H9 (cell line): Measurements from ENCODE around the gene SLC38A3. TPM values are rescaled to one million over a fixed set of nuclear protein-coding genes. Genes with fewer than 3 reads are reported as not detected.
A peak's percentile ranks its signal among the peaks of the same experiment; 100 is the strongest.

Experiments used
- DNase-seq: peaks from one replicate; pipeline ENCODE4 v3.0.0-alpha.2; 2017
- H2AFZ ChIP-seq: one replicate; pipeline ENCODE4 v1.6.1; 2013; ENCODE audit warnings: mild to moderate bottlenecking, low read length, control low read depth, moderate library complexity
- H2AK5ac ChIP-seq: 2 replicates; pipeline ENCODE4 v1.6.1; 2013; ENCODE audit warnings: low read length, control low read depth, mixed read lengths; ENCODE audit not compliant: insufficient read length
- H2BK120ac ChIP-seq: one replicate; pipeline ENCODE4 v1.6.1; 2013; ENCODE audit warnings: low read depth, mild to moderate bottlenecking, low read length, control low read depth, inconsistent platforms; ENCODE audit not compliant: poor library complexity, severe bottlenecking
- H2BK12ac ChIP-seq: 2 replicates; pipeline ENCODE4 v1.6.1; 2013; ENCODE audit warnings: low read length, control low read depth, mixed read lengths, low read depth; ENCODE audit not compliant: insufficient read length
- H2BK15ac ChIP-seq: 2 replicates; pipeline ENCODE4 v1.6.1; 2013; ENCODE audit warnings: low read depth, low read length, control low read depth
- H2BK20ac ChIP-seq: one replicate; pipeline ENCODE4 v1.6.1; 2013; ENCODE audit warnings: low read depth, mild to moderate bottlenecking, low read length, control low read depth, inconsistent platforms; ENCODE audit not compliant: poor library complexity, severe bottlenecking
- H2BK5ac ChIP-seq: 2 replicates; pipeline ENCODE4 v1.6.1; 2013; ENCODE audit warnings: low read length, control low read depth, mixed read lengths; ENCODE audit not compliant: insufficient read length
- H3K14ac ChIP-seq: 2 replicates; pipeline ENCODE4 v1.6.1; 2013; ENCODE audit warnings: low read length, control low read depth; ENCODE audit not compliant: insufficient read depth
- H3K18ac ChIP-seq: 2 replicates; pipeline ENCODE4 v1.6.1; 2013; ENCODE audit warnings: low read depth, mild to moderate bottlenecking, mixed read lengths, low read length, control low read depth; ENCODE audit not compliant: insufficient read length
- H3K23ac ChIP-seq: 2 replicates; pipeline ENCODE4 v1.6.1; 2013; ENCODE audit warnings: low read length, control low read depth, mixed read lengths, low read depth; ENCODE audit not compliant: insufficient read length
- H3K23me2 ChIP-seq: 2 replicates; pipeline ENCODE4 v1.6.1; 2013; ENCODE audit warnings: low read depth, mild to moderate bottlenecking, mixed read lengths, low read length, control low read depth; ENCODE audit not compliant: insufficient read length, poor library complexity, severe bottlenecking
- H3K27ac ChIP-seq: 2 replicates; pipeline ENCODE4 v1.5.1; 2013; ENCODE audit warnings: low read length, control low read depth, mixed read lengths, low read depth; ENCODE audit not compliant: insufficient read length
- H3K27me3 ChIP-seq: 2 replicates; pipeline ENCODE4 v1.6.1; 2013; ENCODE audit warnings: low read length, control low read depth, inconsistent platforms; ENCODE audit not compliant: insufficient read depth
- H3K4ac ChIP-seq: 2 replicates; pipeline ENCODE4 v1.6.1; 2013; ENCODE audit warnings: low read depth, mild to moderate bottlenecking, control low read depth, inconsistent platforms, low read length, moderate library complexity
- H3K4me1 ChIP-seq: 2 replicates; pipeline ENCODE4 v1.6.1; 2013; ENCODE audit warnings: low read length, control low read depth, inconsistent platforms; ENCODE audit not compliant: insufficient read depth
- H3K4me2 ChIP-seq: 2 replicates; pipeline ENCODE4 v1.6.1; 2013; ENCODE audit warnings: low read length, control low read depth, mixed read lengths; ENCODE audit not compliant: insufficient read length, insufficient read depth
- H3K56ac ChIP-seq: 2 replicates; pipeline ENCODE4 v1.6.1; 2013; ENCODE audit warnings: low read depth, mild to moderate bottlenecking, mixed read lengths, low read length, control low read depth; ENCODE audit not compliant: insufficient read length
- H3K79me1 ChIP-seq: 2 replicates; pipeline ENCODE4 v1.6.1; 2013; ENCODE audit warnings: low read depth, mild to moderate bottlenecking, moderate library complexity, low read length, control low read depth, inconsistent platforms; ENCODE audit not compliant: insufficient read depth, poor library complexity, severe bottlenecking
- H3K79me2 ChIP-seq: 2 replicates; pipeline ENCODE4 v1.6.1; 2013; ENCODE audit warnings: low read length, control low read depth, inconsistent platforms; ENCODE audit not compliant: insufficient read depth
- H3K9ac ChIP-seq: 2 replicates; pipeline ENCODE4 v1.6.1; 2013; ENCODE audit warnings: low read length, control low read depth, mixed read lengths; ENCODE audit not compliant: insufficient read length; ENCODE audit errors: extremely low read depth
- H3K9me3 ChIP-seq: one replicate; pipeline ENCODE4 v1.6.1; 2013; ENCODE audit warnings: low read depth, low read length, inconsistent platforms; ENCODE audit not compliant: control insufficient read depth
- H3T11ph ChIP-seq: one replicate; pipeline ENCODE4 v1.6.1; 2013; ENCODE audit warnings: mild to moderate bottlenecking, low read length, control low read depth, inconsistent platforms
- H4K20me1 ChIP-seq: one replicate; pipeline ENCODE4 v1.6.1; 2013; ENCODE audit not compliant: control insufficient read depth, insufficient read length, insufficient read depth
- H4K5ac ChIP-seq: 2 replicates; pipeline ENCODE4 v1.6.1; 2013; ENCODE audit warnings: low read depth, mild to moderate bottlenecking, mixed read lengths, low read length, control low read depth; ENCODE audit not compliant: insufficient read length
- H4K8ac ChIP-seq: replicated peaks from 2 replicates; pipeline ENCODE4 v1.6.1; 2013; ENCODE audit warnings: low read length, control low read depth, mixed read lengths, low read depth; ENCODE audit not compliant: insufficient read length
- H4K91ac ChIP-seq: 2 replicates; pipeline ENCODE4 v1.6.1; 2013; ENCODE audit warnings: low read depth, mild to moderate bottlenecking, moderate library complexity, mixed read lengths, low read length, control low read depth; ENCODE audit not compliant: insufficient read length
- H3K27ac Mint-ChIP-seq, 3 experiments: 2 replicates in 2 of 3; 3 replicates in 1 of 3; pipeline ENCODE4 v1.8.0; 2020 to 2021; ENCODE audit warnings: mixed read lengths in 3 of 3, mild to moderate bottlenecking in 1 of 3, moderate library complexity in 1 of 3
- H3K27me3 Mint-ChIP-seq: 2 replicates; pipeline ENCODE4 v1.8.0; 2021; ENCODE audit warnings: low read depth, mild to moderate bottlenecking, moderate library complexity, mixed read lengths
- H3K36me3 Mint-ChIP-seq, 3 experiments: 2 replicates in 2 of 3; 3 replicates in 1 of 3; pipeline ENCODE4 v1.8.0; 2020 to 2021; ENCODE audit warnings: low read depth in 3 of 3, mixed read lengths in 3 of 3; ENCODE audit not compliant: insufficient read depth in 1 of 3
- H3K4me1 Mint-ChIP-seq, 2 experiments: 2 replicates each; pipeline ENCODE4 v1.8.0; 2020; ENCODE audit warnings: mixed read lengths in 2 of 2
- H3K4me3 Mint-ChIP-seq, 2 experiments: 2 replicates in 1 of 2; 3 replicates in 1 of 2; pipeline ENCODE4 v1.8.0; 2020 to 2021; ENCODE audit warnings: mild to moderate bottlenecking in 2 of 2, mixed read lengths in 2 of 2, moderate library complexity in 1 of 2
- H3K9me3 Mint-ChIP-seq, 2 experiments: 2 replicates in 1 of 2; 3 replicates in 1 of 2; pipeline ENCODE4 v1.8.0; 2020; ENCODE audit warnings: mild to moderate bottlenecking in 2 of 2, mixed read lengths in 2 of 2, moderate library complexity in 1 of 2
- CTCF ChIP-seq: fragments of 200-600 bp; sonication (generic); conservative IDR thresholded peaks from 3 replicates; pipeline ENCODE4 v1.8.0; 2021; ENCODE audit warnings: antibody characterized with exemption, mild to moderate bottlenecking
- WGBS: extraction: QIAGEN DNeasy Blood & Tissue Kit; methylation state at CpG from one replicate; pipeline ENCODE4 v1.1.7; 2013; ENCODE audit warnings: missing lambda C conversion rate, low lambda C conversion rate, mixed read lengths; ENCODE audit not compliant: insufficient read length; ENCODE audit errors: extremely low coverage; 5-methylcytosine and 5-hydroxymethylcytosine counted together
- total RNA-seq: library from RNA; stranded (reverse); gene quantifications from 2 replicates; pipeline ENCODE4 v1.2.1, GENCODE V29; 2021

SLC38A3 gene
- total RNA-seq, 1 experiment from 2014 or later = 1.4 TPM

GRCh38 chr3:50242851-50243542, 37.9 kb downstream of the SLC38A3 start:
- Histone ChIP-seq H2AK5ac (no peak overlapping the region), H3K14ac (peak overlapping the region; percentile 38; the same call in 1 of the 2 replicates), H2BK12ac (no peak overlapping the region), H3K56ac (no peak overlapping the region), H2BK5ac (no peak overlapping the region), H3K9me3 (no peaks in the 10 kb centered on the region), H3K4me2 (no peak overlapping the region), H3K23ac (no peak overlapping the region), H4K20me1 (no peaks in the 10 kb centered on the region), H2AFZ (no peak overlapping the region), H3K4me1 (peaks cover 15% of the 10 kb centered on the region; the same call in 1 of the 2 replicates), H3K27me3 (no peaks in the 10 kb centered on the region), H2BK120ac (no peak overlapping the region), H4K5ac (no peak overlapping the region), H3K23me2 (peaks cover 3% of the 10 kb centered on the region), H2BK15ac (no peak overlapping the region), H4K91ac (no peak overlapping the region), H3K9ac (no peak overlapping the region), H4K8ac (no peak overlapping the region), H2BK20ac (no peak overlapping the region), H3K79me2 (peaks cover 26% of the 10 kb centered on the region; the same call in 1 of the 2 replicates), H3K79me1 (peaks cover 9% of the 10 kb centered on the region), H3K18ac (no peak overlapping the region), H3K27ac (no peak overlapping the region), H3T11ph (no peak overlapping the region), H3K4ac (no peak overlapping the region)
- Mint-ChIP-seq H3K9me3 (no peaks in the 10 kb centered on the region), H3K4me3 (peak overlapping the region in 1 of 2 experiments; percentile 73; a peak in 3 of 5 replicates), H3K4me1 (peaks cover 76 to 89% of the 10 kb centered on the region in 2 experiments), H3K27me3 (no peaks in the 10 kb centered on the region), H3K36me3 (peaks cover 4 to 25% (median 25%) of the 10 kb centered on the region in 3 experiments; a peak in 5 of 7 replicates), H3K27ac (peak overlapping the region; percentile 95 to 99 (median 96))
- no CpG with 5 or more reads among the region's 14 CpGs for WGBS
- TF ChIP-seq CTCF = peak; percentile 31; the same call in 1 of the 3 replicates
- DNase-seq = no peak
